H7 (cell line): ENCODE measurements around the gene MVD. TPM values are rescaled to one million over a fixed set of nuclear protein-coding genes. Genes with fewer than 3 reads are reported as not detected.
A peak's percentile ranks its signal among the peaks of the same experiment; 100 is the strongest.

ENCODE experiments used
- DNase-seq: peaks from one replicate; pipeline ENCODE4 v3.0.0; 2012
- H3K27me3 ChIP-seq: 2 replicates; pipeline ENCODE4 v1.6.0; 2011; ENCODE audit warnings: mild to moderate bottlenecking, low read length; ENCODE audit not compliant: control insufficient read depth, insufficient read depth
- H3K36me3 ChIP-seq: replicated peaks from 2 replicates; pipeline ENCODE4 v1.5.1; 2011; ENCODE audit warnings: low read length; ENCODE audit not compliant: control insufficient read depth, insufficient read depth
- H3K4me3 ChIP-seq: 2 replicates; pipeline ENCODE4 v1.5.1; 2011; ENCODE audit warnings: low read depth, mild to moderate bottlenecking, control low read depth, low read length, moderate library complexity; ENCODE audit not compliant: insufficient read depth
- total RNA-seq: library from RNA; depleted of rRNA; stranded (reverse); fragments of >200 nt; shearing (Covaris generic); gene quantifications from 2 replicates; pipeline ENCODE4 v1.2.3, GENCODE V29; 2014

The MVD gene
- total RNA-seq, 1 experiment from 2014 or later, result 98.8 TPM

- H3K4me3 ChIP-seq, result no peak overlapping the region
- no peak for DNase-seq
- no peaks in the 10 kb centered on the region; the same call in 1 of the 2 replicates for H3K27me3 ChIP-seq
- peaks cover 4% of the 10 kb centered on the region for H3K36me3 ChIP-seq
Observed at GRCh38 chr16:88701581-88702370, 38.9 kb upstream of the MVD start.

- Histone ChIP-seq H3K36me3 (peaks cover 4% of the 10 kb centered on the region), H3K27me3 (no peaks in the 10 kb centered on the region; the same call in 1 of the 2 replicates), H3K4me3 (no peak overlapping the region)
- no peak for DNase-seq
Observed at GRCh38 chr16:88700636-88701482, 38.0 kb upstream of the MVD start.

GRCh38 chr16:88700322-88700635, 37.4 kb upstream of the MVD start:
- H3K27me3 ChIP-seq, result no peaks in the 10 kb centered on the region; the same call in 1 of the 2 replicates
- DNase-seq, result no peak
- peaks cover 4% of the 10 kb centered on the region for H3K36me3 ChIP-seq
- no peak overlapping the region for H3K4me3 ChIP-seq

- H3K27me3 ChIP-seq, result no peaks in the 10 kb centered on the region
- H3K4me3 ChIP-seq, result no peak overlapping the region
- DNase-seq, result no peak
- H3K36me3 ChIP-seq, result peaks cover 4% of the 10 kb centered on the region
Observed at GRCh38 chr16:88699180-88699579, 36.3 kb upstream of the MVD start.

- H3K27me3 ChIP-seq, result no peaks in the 10 kb centered on the region
- DNase-seq, result no peak
- peaks cover 4% of the 10 kb centered on the region for H3K36me3 ChIP-seq
- no peak overlapping the region for H3K4me3 ChIP-seq
Observed at GRCh38 chr16:88698646-88699045, 35.8 kb upstream of the MVD start.

GRCh38 chr16:88697831-88698615, 35.1 kb upstream of the MVD start:
- Histone ChIP-seq H3K36me3 (peaks cover 4% of the 10 kb centered on the region), H3K4me3 (no peak overlapping the region), H3K27me3 (no peaks in the 10 kb centered on the region)
- DNase-seq, result peak; percentile 89

GRCh38 chr16:88697116-88697830, 34.4 kb upstream of the MVD start:
- DNase-seq, result no peak
- Histone ChIP-seq H3K36me3 (peaks cover 2% of the 10 kb centered on the region), H3K4me3 (no peak overlapping the region), H3K27me3 (no peaks in the 10 kb centered on the region)

- Histone ChIP-seq H3K36me3 (peaks cover 2% of the 10 kb centered on the region), H3K4me3 (no peak overlapping the region), H3K27me3 (no peaks in the 10 kb centered on the region)
- no peak for DNase-seq
Observed at GRCh38 chr16:88696441-88696840, 33.5 kb upstream of the MVD start.

- peaks cover 2% of the 10 kb centered on the region for H3K36me3 ChIP-seq
- no peaks in the 10 kb centered on the region for H3K27me3 ChIP-seq
- H3K4me3 ChIP-seq, result no peak overlapping the region
- no peak for DNase-seq
Observed at GRCh38 chr16:88695753-88696152, 32.9 kb upstream of the MVD start.

- H3K36me3 ChIP-seq, result peaks cover 2% of the 10 kb centered on the region
- H3K27me3 ChIP-seq, result no peaks in the 10 kb centered on the region; the same call in 1 of the 2 replicates
- no peak for DNase-seq
- no peak overlapping the region for H3K4me3 ChIP-seq
Observed at GRCh38 chr16:88695218-88695617, 32.3 kb upstream of the MVD start.

GRCh38 chr16:88694221-88695087, 31.6 kb upstream of the MVD start:
- Histone ChIP-seq H3K36me3 (no peaks in the 10 kb centered on the region; the same call in none of the 2 replicates), H3K27me3 (no peaks in the 10 kb centered on the region; the same call in 1 of the 2 replicates), H3K4me3 (no peak overlapping the region)
- DNase-seq, result no peak

GRCh38 chr16:88693420-88694177, 30.7 kb upstream of the MVD start:
- no peak for DNase-seq
- no peaks in the 10 kb centered on the region; the same call in 1 of the 2 replicates for H3K36me3 ChIP-seq
- H3K27me3 ChIP-seq, result no peaks in the 10 kb centered on the region; the same call in 1 of the 2 replicates
- no peak overlapping the region for H3K4me3 ChIP-seq

GRCh38 chr16:88692861-88693260, 30.0 kb upstream of the MVD start:
- no peak overlapping the region for H3K4me3 ChIP-seq
- DNase-seq, result no peak
- H3K36me3 ChIP-seq, result no peaks in the 10 kb centered on the region
- H3K27me3 ChIP-seq, result peaks cover 4% of the 10 kb centered on the region
